ENCODE data around the gene HLA-DQA1.
"Not testable (repeated sequence)": the region's sequence is repeated elsewhere in the genome, so short reads cannot be mapped to it uniquely, and the experiment has no call there.

Gene HLA-DQA1

GRCh38 chr6:32622545-32623401 is 14.4 kb upstream of the HLA-DQA1 start:
- DNase-seq: peak; percentile 45

GRCh38 chr6:32623693-32624092 is 13.5 kb upstream of the HLA-DQA1 start:
- no peak for DNase-seq

- DNase-seq: no peak
Measured at GRCh38 chr6:32624565-32624964, 12.6 kb upstream of the HLA-DQA1 start.

GRCh38 chr6:32625137-32625536 is 12.1 kb upstream of the HLA-DQA1 start:
- DNase-seq: no peak

- no peak for DNase-seq
Measured at GRCh38 chr6:32627249-32627648, 10.0 kb upstream of the HLA-DQA1 start.

GRCh38 chr6:32627831-32628230 is 9.4 kb upstream of the HLA-DQA1 start:
- DNase-seq: no peak

- DNase-seq: not testable (repeated sequence)
Measured at GRCh38 chr6:32629793-32630192, 7.4 kb upstream of the HLA-DQA1 start.

GRCh38 chr6:32635526-32636123 is 1.6 kb upstream of the HLA-DQA1 start:
- no peak for DNase-seq

- no peak for DNase-seq
Measured at GRCh38 chr6:32637883-32638282, 677 bp downstream of the HLA-DQA1 start.

- no peak for DNase-seq
Measured at GRCh38 chr6:32638532-32639219, 1.5 kb downstream of the HLA-DQA1 start.

- no peak for DNase-seq
Measured at GRCh38 chr6:32639440-32640394, 2.5 kb downstream of the HLA-DQA1 start.

GRCh38 chr6:32641122-32641521 is 3.9 kb downstream of the HLA-DQA1 start:
- no peak for DNase-seq

- DNase-seq: not testable (repeated sequence)
Measured at GRCh38 chr6:32641785-32642719, 4.8 kb downstream of the HLA-DQA1 start.

- DNase-seq: no peak
Measured at GRCh38 chr6:32642720-32643106, 5.5 kb downstream of the HLA-DQA1 start.

GRCh38 chr6:32643904-32644303 is 6.7 kb downstream of the HLA-DQA1 start:
- no peak for DNase-seq

- no peak for DNase-seq
Measured at GRCh38 chr6:32645047-32645703, 8.0 kb downstream of the HLA-DQA1 start.

- DNase-seq: no peak
Measured at GRCh38 chr6:32655203-32655710, 18.1 kb downstream of the HLA-DQA1 start.

- not testable (repeated sequence) for DNase-seq
Measured at GRCh38 chr6:32657329-32657728, 20.1 kb downstream of the HLA-DQA1 start.

- DNase-seq: not testable (repeated sequence)
Measured at GRCh38 chr6:32657819-32658218, 20.6 kb downstream of the HLA-DQA1 start.

GRCh38 chr6:32658268-32658897 is 21.2 kb downstream of the HLA-DQA1 start:
- no peak for DNase-seq

Data from activated T-cell treated with anti-CD3 and anti-CD28 coated beads, Interleukin-2, amount 50 U/mL, for 1 hour (primary cell).